ENCODE results near the gene ITPK1. TPM values are rescaled to one million over a fixed set of nuclear protein-coding genes. Genes with fewer than 3 reads are reported as not detected.
A peak's percentile ranks its signal among the peaks of the same experiment; 100 is the strongest.

ITPK1 gene
- polyA plus RNA-seq, 1 of the 3 experiments (the other 2 are of a cell fraction), result 23.2 TPM

- Histone ChIP-seq H4K20me1 (ENCODE audit: insufficient read depth) (peaks cover 6% of the 10 kb centered on the region; the same call in 1 of the 2 replicates), H3K9me3 (no peaks in the 10 kb centered on the region), H2AFZ (ENCODE audit: low read depth) (no peak overlapping the region), H3K79me2 (ENCODE audit: insufficient read depth) (no peaks in the 10 kb centered on the region), H3F3A (replicated peaks; ENCODE audit: insufficient read depth) (no peaks in the 10 kb centered on the region), H3K4me1 (ENCODE audit: control insufficient read depth in 1 of 2, insufficient read depth in 2 of 2, low read depth in 1 of 2, low read length in 1 of 2) (peaks cover 4 to 58% of the 10 kb centered on the region in 2 experiments; a peak in 3 of 4 replicates), H3K36me3 (replicated peaks in 1 of 2; ENCODE audit: control insufficient read depth in 1 of 2, insufficient read depth in 2 of 2, low read length in 1 of 2) (no peaks in the 10 kb centered on the region), H3K4me3 (ENCODE audit: low read depth in 2 of 2, low read length in 1 of 2) (no peak overlapping the region), H3K27me3 (ENCODE audit: insufficient read depth) (no peaks in the 10 kb centered on the region), H3K27ac (ENCODE audit: low read depth in 2 of 2, low read length in 1 of 2) (peak overlapping the region in 1 of 2 experiments; percentile 34; a peak in 1 of 4 replicates), H3K9ac (no peak overlapping the region), H3K4me2 (no peak overlapping the region), H3K9me2 (no peaks in the 10 kb centered on the region)
- ChIA-PET POLR2A (no interaction called here), CTCF (interaction anchor here (1.0 to 3.5 kb wide), 3 partner anchors 27 to 134 kb away, joined by 6 to 23 read pairs (median 9); no protein-coding TSS in a partner anchor)
- WGBS (ENCODE audit: low lambda C conversion rate), result 86% methylated on average over 6 of the region's 8 CpGs
- TF ChIP-seq ELF1 (IDR thresholded peaks at IDR 0.05), result no peak
- DNase-seq, result no peak
Observed at GRCh38 chr14:93086441-93087055, 29.2 kb downstream of the ITPK1 start.

GRCh38 chr14:93085911-93086310 is 29.8 kb downstream of the ITPK1 start:
- H3F3A ChIP-seq (replicated peaks; ENCODE audit: insufficient read depth), result no peaks in the 10 kb centered on the region
- H3K27me3 ChIP-seq (ENCODE audit: insufficient read depth), result no peaks in the 10 kb centered on the region
- peaks cover 6% of the 10 kb centered on the region; the same call in 1 of the 2 replicates for H4K20me1 ChIP-seq (ENCODE audit: insufficient read depth)
- H3K79me2 ChIP-seq (ENCODE audit: insufficient read depth), result no peaks in the 10 kb centered on the region
- no peaks in the 10 kb centered on the region for H3K36me3 ChIP-seq (replicated peaks in 1 of 2; ENCODE audit: control insufficient read depth in 1 of 2, insufficient read depth in 2 of 2, low read length in 1 of 2)
- no peak overlapping the region for H2AFZ ChIP-seq (ENCODE audit: low read depth)
- H3K9ac ChIP-seq, result no peak overlapping the region
- ChIA-PET CTCF (interaction anchor here (1.0 to 1.4 kb wide), 2 partner anchors 27 to 134 kb away, joined by 6 to 9 read pairs; no protein-coding TSS in a partner anchor), POLR2A (no interaction called here)
- H3K4me3 ChIP-seq (ENCODE audit: low read depth in 2 of 2, low read length in 1 of 2), result no peak overlapping the region
- no peaks in the 10 kb centered on the region for H3K9me3 ChIP-seq
- WGBS (ENCODE audit: low lambda C conversion rate), result 60% methylated on average over 3 of the region's 3 CpGs
- no peak for DNase-seq
- peaks cover 4 to 54% of the 10 kb centered on the region in 2 experiments; a peak in 3 of 4 replicates for H3K4me1 ChIP-seq (ENCODE audit: control insufficient read depth in 1 of 2, insufficient read depth in 2 of 2, low read depth in 1 of 2, low read length in 1 of 2)
- peak overlapping the region in 1 of 2 experiments; percentile 11; a peak in 1 of 4 replicates for H3K27ac ChIP-seq (ENCODE audit: low read depth in 2 of 2, low read length in 1 of 2)
- no peak for TF ChIP-seq TAF1 (IDR thresholded peaks at IDR 0.05; ENCODE audit: borderline replicate concordance, low read depth, low read length)
- no peak overlapping the region for H3K4me2 ChIP-seq
- no peaks in the 10 kb centered on the region for H3K9me2 ChIP-seq

DNA sequence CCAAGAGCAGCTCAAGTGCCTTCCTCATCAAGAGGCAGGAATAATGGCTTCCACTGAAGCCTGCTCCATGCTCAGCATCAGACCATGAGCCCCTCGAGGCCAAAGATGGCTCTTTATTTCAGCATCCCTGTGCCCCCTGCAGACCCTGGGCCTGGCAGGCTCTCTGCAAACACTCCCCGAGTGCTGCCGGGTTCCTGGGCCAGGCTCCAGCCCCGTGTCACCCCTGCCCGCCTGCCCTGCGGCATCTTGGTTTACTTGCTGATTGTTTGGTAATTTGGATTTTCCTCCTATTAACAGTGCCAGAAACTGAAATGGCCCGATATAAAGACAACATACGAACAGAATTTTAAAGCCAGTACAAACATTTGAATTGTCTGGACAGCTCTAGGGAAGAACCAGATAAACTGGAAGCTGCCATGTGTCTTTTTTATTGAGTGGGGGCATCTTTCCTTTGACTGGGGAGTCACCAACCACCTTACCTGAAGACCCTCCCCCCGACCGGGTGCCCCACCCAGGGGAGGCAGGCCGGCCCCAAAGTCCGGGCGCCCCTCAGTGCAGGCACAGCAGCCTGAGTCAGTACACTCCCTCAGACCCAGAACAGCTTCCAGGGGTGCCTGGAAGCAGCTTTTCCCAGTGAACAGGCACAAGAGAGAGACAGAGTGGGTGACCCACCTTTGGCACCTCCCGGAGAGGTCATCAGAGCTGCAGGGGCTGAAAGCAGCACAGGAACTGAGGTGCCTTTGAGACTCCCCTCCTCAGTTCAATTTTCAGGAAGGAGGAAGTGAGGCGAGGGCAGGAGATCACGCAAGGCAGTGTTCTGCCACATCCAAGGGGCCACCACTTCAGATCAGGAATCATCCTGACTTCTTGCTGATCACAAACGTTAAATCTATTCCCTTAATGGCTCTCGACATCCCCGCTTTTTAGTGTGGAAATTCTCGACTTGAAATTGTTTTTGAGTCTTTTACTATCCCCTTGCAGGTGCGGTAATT is 30.6 kb downstream of the ITPK1 start:
- no peak for DNase-seq
- POLR2A ChIA-PET, result no interaction called here
- CTCF ChIA-PET, result interaction anchor here (1.4 kb wide), 1 partner anchor 28 kb away, joined by 9 read pairs; no protein-coding TSS in a partner anchor
- 90% methylated on average over 17 of the region's 21 CpGs for WGBS (ENCODE audit: low lambda C conversion rate)
- H4K20me1 ChIP-seq (ENCODE audit: insufficient read depth), result peaks cover 6% of the 10 kb centered on the region; the same call in 1 of the 2 replicates
- H3K9ac ChIP-seq, result no peak overlapping the region
- no peak overlapping the region for H3K4me2 ChIP-seq
- no peaks in the 10 kb centered on the region for H3K9me3 ChIP-seq
- H2AFZ ChIP-seq (ENCODE audit: low read depth), result no peak overlapping the region
- no peak overlapping the region for H3K4me3 ChIP-seq (ENCODE audit: low read depth in 2 of 2, low read length in 1 of 2)
- H3K79me2 ChIP-seq (ENCODE audit: insufficient read depth), result no peaks in the 10 kb centered on the region
- no peaks in the 10 kb centered on the region for H3K36me3 ChIP-seq (replicated peaks in 1 of 2; ENCODE audit: control insufficient read depth in 1 of 2, insufficient read depth in 2 of 2, low read length in 1 of 2)
- no peaks in the 10 kb centered on the region for H3K27me3 ChIP-seq (ENCODE audit: insufficient read depth)
- TF ChIP-seq JUND (IDR thresholded peaks at IDR 0.05) (no peak), MAX (IDR thresholded peaks at IDR 0.05; ENCODE audit: low read depth) (no peak)
- peaks cover 4 to 47% of the 10 kb centered on the region in 2 experiments; a peak in 2 of 4 replicates for H3K4me1 ChIP-seq (ENCODE audit: control insufficient read depth in 1 of 2, insufficient read depth in 2 of 2, low read depth in 1 of 2, low read length in 1 of 2)
- no peak overlapping the region; a peak in 1 of 4 replicates for H3K27ac ChIP-seq (ENCODE audit: low read depth in 2 of 2, low read length in 1 of 2)
- no peaks in the 10 kb centered on the region for H3K9me2 ChIP-seq
- H3F3A ChIP-seq (replicated peaks; ENCODE audit: insufficient read depth), result no peaks in the 10 kb centered on the region

Data from SK-N-SH (cell line).